VCaP (cell line): ENCODE measurements around the gene IFIT5.
"Not testable (repeated sequence)": the region's sequence is repeated elsewhere in the genome, so short reads cannot be mapped to it uniquely, and the experiment has no call there.

Experiments used
- H3K27ac ChIP-seq: fragments of 450-650 bp; 2 replicates; pipeline ENCODE4 v1.5.1; 2017
- TF ChIP-seq, protein P1 (sequence below): fragments of 450-650 bp; conservative IDR thresholded peaks from 2 replicates; pipeline ENCODE4 v1.5.1; 2017; ENCODE audit warnings: mild to moderate bottlenecking, moderate library complexity

The IFIT5 gene

DNA sequence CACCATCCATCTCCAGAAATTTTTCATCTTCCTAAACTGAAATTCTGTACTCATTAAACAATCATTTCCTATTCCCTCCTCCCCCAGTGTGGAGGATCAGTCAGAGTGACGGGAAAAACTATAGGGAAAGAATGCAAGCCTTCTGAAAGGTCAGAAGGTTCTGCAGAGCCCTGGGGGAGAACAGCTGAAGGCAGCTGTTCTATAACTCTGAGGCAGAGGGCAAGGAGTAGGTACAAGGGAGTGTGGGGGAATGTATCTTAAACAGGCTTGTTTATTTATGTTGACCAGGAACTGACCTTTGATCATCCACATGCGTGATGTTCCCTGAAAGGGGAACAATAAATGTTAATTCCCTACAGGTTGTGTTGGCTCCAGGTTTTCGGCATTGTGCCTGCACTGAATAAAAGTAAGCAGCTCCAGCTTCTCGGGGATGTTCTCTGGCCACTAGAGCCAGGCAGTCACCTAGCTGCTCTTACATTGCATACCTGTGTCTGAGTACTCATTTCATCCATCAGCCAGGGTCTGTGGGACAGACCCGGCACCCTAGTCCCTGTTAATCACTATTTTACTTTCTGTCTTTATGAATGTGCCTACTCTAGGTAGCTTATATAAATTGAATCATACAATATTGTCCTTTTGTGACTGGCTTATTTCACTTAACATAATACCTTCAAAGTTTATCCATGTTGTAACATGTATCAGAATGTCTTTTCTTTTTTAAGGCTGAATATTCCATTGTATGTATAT, 16.2 kb upstream of the IFIT5 start:
- TF ChIP-seq, protein P1, sequence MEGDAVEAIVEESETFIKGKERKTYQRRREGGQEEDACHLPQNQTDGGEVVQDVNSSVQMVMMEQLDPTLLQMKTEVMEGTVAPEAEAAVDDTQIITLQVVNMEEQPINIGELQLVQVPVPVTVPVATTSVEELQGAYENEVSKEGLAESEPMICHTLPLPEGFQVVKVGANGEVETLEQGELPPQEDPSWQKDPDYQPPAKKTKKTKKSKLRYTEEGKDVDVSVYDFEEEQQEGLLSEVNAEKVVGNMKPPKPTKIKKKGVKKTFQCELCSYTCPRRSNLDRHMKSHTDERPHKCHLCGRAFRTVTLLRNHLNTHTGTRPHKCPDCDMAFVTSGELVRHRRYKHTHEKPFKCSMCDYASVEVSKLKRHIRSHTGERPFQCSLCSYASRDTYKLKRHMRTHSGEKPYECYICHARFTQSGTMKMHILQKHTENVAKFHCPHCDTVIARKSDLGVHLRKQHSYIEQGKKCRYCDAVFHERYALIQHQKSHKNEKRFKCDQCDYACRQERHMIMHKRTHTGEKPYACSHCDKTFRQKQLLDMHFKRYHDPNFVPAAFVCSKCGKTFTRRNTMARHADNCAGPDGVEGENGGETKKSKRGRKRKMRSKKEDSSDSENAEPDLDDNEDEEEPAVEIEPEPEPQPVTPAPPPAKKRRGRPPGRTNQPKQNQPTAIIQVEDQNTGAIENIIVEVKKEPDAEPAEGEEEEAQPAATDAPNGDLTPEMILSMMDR, result no peak

DNA sequence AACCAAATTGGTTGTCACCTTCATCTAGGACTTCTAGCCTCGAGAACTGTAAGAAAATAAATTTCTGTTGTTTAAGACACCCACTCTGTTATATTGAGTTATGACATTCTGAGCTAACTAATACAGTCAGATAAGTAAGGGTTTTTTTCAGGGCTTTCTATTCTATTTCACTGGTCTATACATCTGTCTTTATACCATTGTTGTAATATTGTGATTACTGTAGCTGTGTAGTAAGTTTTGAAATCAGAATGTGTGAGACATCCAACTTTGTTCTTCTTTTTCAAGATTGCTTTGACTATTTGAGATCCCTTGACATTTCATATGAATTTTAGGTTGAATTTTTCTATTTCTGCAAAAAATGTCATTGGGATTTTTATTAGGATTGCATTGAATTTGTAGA, 14.4 kb upstream of the IFIT5 start:
- TF ChIP-seq, protein P1, result no peak
- H3K27ac ChIP-seq, result no peak overlapping the region

More for the DNA sequence above, 16.2 kb upstream of the IFIT5 start:
- H3K27ac ChIP-seq, result no peak overlapping the region

GRCh38 chr10:89403043-89403442, 11.3 kb upstream of the IFIT5 start:
- no peak overlapping the region for H3K27ac ChIP-seq
- TF ChIP-seq, protein P1, result no peak

- TF ChIP-seq, protein P1, result no peak
- H3K27ac ChIP-seq, result no peak overlapping the region
These were observed 10.0 kb upstream of the IFIT5 start for GRCh38 chr10:89404104-89405047.

GRCh38 chr10:89406178-89406577, 8.2 kb upstream of the IFIT5 start:
- H3K27ac ChIP-seq, result not testable (repeated sequence)

DNA sequence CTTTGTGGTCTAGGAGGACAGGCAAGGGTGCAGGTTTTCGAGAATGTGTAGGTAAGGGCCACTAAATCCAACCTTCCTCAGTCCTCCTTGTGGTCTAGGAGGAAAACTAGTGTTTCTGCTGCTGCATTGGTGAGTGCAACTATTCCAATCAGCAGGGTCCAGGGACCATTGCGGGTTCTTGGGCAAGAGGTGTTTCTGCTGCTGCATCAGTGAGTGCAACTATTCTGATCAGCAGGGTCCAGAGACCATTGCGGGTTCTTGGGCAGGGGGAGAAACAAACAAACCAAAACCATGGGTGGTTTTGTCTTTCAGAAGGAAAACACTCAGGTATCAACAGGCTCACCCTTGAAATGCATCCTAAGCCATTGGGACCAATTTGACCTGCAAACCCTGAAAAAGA, 6.6 kb upstream of the IFIT5 start:
- not testable (repeated sequence) for H3K27ac ChIP-seq

GRCh38 chr10:89409282-89409681, 5.1 kb upstream of the IFIT5 start:
- H3K27ac ChIP-seq, result not testable (repeated sequence)

- H3K27ac ChIP-seq, result not testable (repeated sequence)
These were observed 3.8 kb upstream of the IFIT5 start for GRCh38 chr10:89410551-89410950.

DNA sequence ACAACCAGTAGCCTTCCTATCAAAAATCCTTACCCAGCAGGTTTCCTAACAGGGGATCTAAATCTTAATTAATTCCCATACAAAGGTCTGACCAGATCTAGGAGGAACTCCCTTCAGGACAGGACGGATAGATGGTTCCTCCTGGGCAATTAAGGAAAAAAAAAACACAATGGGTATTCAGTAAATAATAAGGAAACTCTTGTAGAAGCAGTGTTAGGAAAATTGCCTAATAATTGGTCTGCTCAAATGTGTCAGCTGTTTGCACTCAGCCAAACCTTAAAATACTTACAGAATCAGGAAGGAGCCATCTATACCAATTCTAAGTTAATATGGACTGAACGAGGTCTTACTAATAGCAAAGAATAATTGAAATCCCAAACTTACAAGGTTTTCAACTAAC, 3.2 kb upstream of the IFIT5 start:
- H3K27ac ChIP-seq, result not testable (repeated sequence)

DNA sequence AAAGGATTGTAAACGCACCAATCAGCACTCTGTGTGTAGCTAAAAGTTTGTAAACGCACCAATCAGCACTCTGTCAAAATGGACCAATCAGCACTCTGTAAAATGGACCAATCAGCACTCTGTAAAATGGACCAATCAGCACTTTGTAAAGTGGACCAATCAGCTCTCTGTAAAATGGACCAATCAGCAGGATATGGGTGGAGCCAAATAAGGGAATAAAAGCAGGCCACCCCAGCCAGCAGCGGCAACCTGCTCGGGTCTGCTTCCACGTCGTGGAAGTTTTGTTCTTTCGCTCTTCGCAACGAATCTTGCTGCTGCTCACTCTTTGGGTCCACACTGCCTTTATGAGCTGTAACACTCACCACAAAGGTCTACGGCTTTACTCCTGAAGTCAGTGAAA, 2.1 kb upstream of the IFIT5 start:
- H3K27ac ChIP-seq, result not testable (repeated sequence)
